HepG2 (cell line): ENCODE results near the gene HDAC5. TPM values are rescaled to one million over a fixed set of nuclear protein-coding genes. Genes with fewer than 3 reads are reported as not detected.

ENCODE experiments used
- ATAC-seq: fragments of 200-7000 bp; cut with Tn5 transposase; 3 replicates; pipeline ENCODE4 v1.9.1; 2020; ENCODE audit warnings: mild to moderate bottlenecking, moderate library complexity
- BruUV-seq: library from RNA; stranded (reverse); fragments of 400-500 nt; replicated peaks from 2 replicates; lab custom pipeline; 2021; lab: Mats Ljungman, UMichigan
- CTCF ChIA-PET: fragments of 300-600 bp; formaldehyde crosslinking; extraction: SDS; loops from one replicate; lab custom pipeline; 2021; ENCODE audit warnings: low total read pairs, inconsistent platforms, low intra/inter-chr PET ratio; lab: Yijun Ruan, JAX
- POLR2A ChIA-PET: fragments of 350-600 bp; sonication (Branson Sonifier 250); formaldehyde crosslinking; loops from one replicate; lab custom pipeline; 2020; ENCODE audit warnings: antibody characterized with exemption, inconsistent platforms; lab: Yijun Ruan, JAX
- DNase-seq: peaks from one replicate; pipeline ENCODE4 v3.0.0-alpha.2; 2015; ENCODE audit warnings: low spot score
- FAIRE-seq: peaks from 3 replicates; lab custom pipeline; 2011; peaks lifted over from hg19 to GRCh38; lab: Jason Lieb, UNC
- H2AFZ ChIP-seq: one replicate; pipeline ENCODE4 v1.6.1; 2011; ENCODE audit warnings: low read length, inconsistent platforms
- H3K27ac ChIP-seq: fragments of 300-600 bp; 3 replicates; pipeline ENCODE4 v1.8.0; 2011; ENCODE audit warnings: mixed run types, mild to moderate bottlenecking, mixed read lengths, low read length, inconsistent platforms; ENCODE audit not compliant: insufficient read depth; ENCODE audit errors: extremely low read length
- H3K27me3 ChIP-seq, 2 experiments: fragments of 200-600 bp in 1 of 2; 2 replicates in 1 of 2; 3 replicates in 1 of 2; pipeline versions ENCODE4 v1.6.0 to v1.8.0; 2011; ENCODE audit warnings: low read length in 2 of 2, mild to moderate bottlenecking in 2 of 2, moderate library complexity in 2 of 2, inconsistent platforms in 1 of 2; ENCODE audit not compliant: insufficient read depth in 2 of 2, control insufficient read depth in 1 of 2
- H3K36me3 ChIP-seq, 2 experiments: fragments of 200-600 bp in 1 of 2; replicated peaks in 1 of 2; 2 replicates in 1 of 2; 3 replicates in 1 of 2; pipeline versions ENCODE4 v1.5.1 to v1.8.0; 2011; ENCODE audit warnings: low read length in 2 of 2, inconsistent platforms in 1 of 2; ENCODE audit not compliant: insufficient read depth in 2 of 2, control insufficient read depth in 1 of 2
- H3K4me1 ChIP-seq: 2 replicates; pipeline ENCODE4 v1.5.1; 2012; ENCODE audit warnings: low read length, inconsistent platforms; ENCODE audit not compliant: insufficient read depth
- H3K4me2 ChIP-seq: 2 replicates; pipeline ENCODE4 v1.6.0; 2011; ENCODE audit warnings: low read depth, low read length, inconsistent platforms
- H3K4me3 ChIP-seq, 3 experiments: fragments of 200-600 bp in 1 of 3; sonication (generic), shearing (Covaris generic) in 1 of 3; replicated peaks in 1 of 3; 2 replicates each; pipeline ENCODE4 v1.5.1; 2011 to 2016; ENCODE audit warnings: low read length in 3 of 3, inconsistent platforms in 2 of 3, low read depth in 2 of 3, mild to moderate bottlenecking in 2 of 3, control low read depth in 1 of 3, mixed read lengths in 1 of 3; ENCODE audit not compliant: insufficient read depth in 1 of 3
- H3K79me2 ChIP-seq: one replicate; pipeline ENCODE4 v1.6.1; 2011; ENCODE audit warnings: low read length, inconsistent platforms; ENCODE audit not compliant: insufficient read depth
- H3K9ac ChIP-seq: 2 replicates; pipeline ENCODE4 v1.6.0; 2011; ENCODE audit warnings: mild to moderate bottlenecking, low read depth, low read length, inconsistent platforms; ENCODE audit not compliant: insufficient read depth
- H3K9me3 ChIP-seq: 2 replicates; pipeline ENCODE4 v1.5.1; 2012; ENCODE audit warnings: mild to moderate bottlenecking, low read length
- H4K20me1 ChIP-seq: 2 replicates; pipeline ENCODE4 v1.6.0; 2011; ENCODE audit warnings: inconsistent platforms, mild to moderate bottlenecking, low read length, moderate library complexity; ENCODE audit not compliant: insufficient read depth
- HNF4A ChIP-seq: sonication (generic); formaldehyde crosslinking; IDR thresholded peaks from 2 replicates; pipeline ENCODE4 v1.4.0; 2020; ENCODE audit warnings: missing genetic modification reagents
- HOXA3 ChIP-seq: sonication (generic); formaldehyde crosslinking; IDR thresholded peaks from 2 replicates; pipeline ENCODE4 v1.5.0; 2020; ENCODE audit warnings: missing genetic modification reagents
- KDM5A ChIP-seq: fragments of 200-600 bp; sonication (generic); IDR thresholded peaks from 2 replicates; pipeline ENCODE4 v1.7.0; 2018; ENCODE audit warnings: antibody characterized with exemption, mild to moderate bottlenecking, low read length, borderline replicate concordance
- NCOR1 ChIP-seq: fragments of 200-600 bp; sonication (generic); IDR thresholded peaks from 2 replicates; pipeline ENCODE4 v1.7.0; 2017; ENCODE audit warnings: antibody characterized with exemption, low read length, borderline replicate concordance
- NR2C2 ChIP-seq: sonication (generic); formaldehyde crosslinking; IDR thresholded peaks from 2 replicates; pipeline ENCODE4 v1.4.0; 2020; ENCODE audit warnings: missing genetic modification reagents, mild to moderate bottlenecking, moderate library complexity, borderline replicate concordance
- PAXIP1 ChIP-seq: sonication (generic); formaldehyde crosslinking; conservative IDR thresholded peaks from 2 replicates; pipeline ENCODE4 v1.4.0; 2020; ENCODE audit warnings: mild to moderate bottlenecking, missing genetic modification reagents, moderate library complexity
- SALL1 ChIP-seq: sonication (generic); formaldehyde crosslinking; IDR thresholded peaks from 2 replicates; pipeline ENCODE4 v1.8.0; 2022; ENCODE audit warnings: mild to moderate bottlenecking, missing genetic modification reagents
- TBX2 ChIP-seq: sonication (generic); formaldehyde crosslinking; IDR thresholded peaks from 2 replicates; pipeline ENCODE4 v1.5.0; 2020; ENCODE audit warnings: missing genetic modification reagents, mild to moderate bottlenecking, borderline replicate concordance
- ZBTB8A ChIP-seq: sonication (generic); formaldehyde crosslinking; IDR thresholded peaks from 2 replicates; pipeline ENCODE4 v1.4.0; 2020; ENCODE audit warnings: mild to moderate bottlenecking, low read depth, missing genetic modification reagents, borderline replicate concordance
- ZNF136 ChIP-seq: sonication (generic); formaldehyde crosslinking; IDR thresholded peaks from 2 replicates; pipeline ENCODE4 v1.8.1; 2022; ENCODE audit warnings: low read depth, mild to moderate bottlenecking, moderate library complexity, missing genetic modification reagents
- WGBS: methylation state at CpG from one replicate; pipeline ENCODE4 v1.1.6; 2017; ENCODE audit warnings: low lambda C conversion rate; 5-methylcytosine and 5-hydroxymethylcytosine counted together
- in situ Hi-C: cut with HindIII; loops from 2 replicates; pipeline ENCODE4 v1.10.0; 2017; ENCODE audit warnings: low pct_unique_long_range_greater_than_20kb; ENCODE audit not compliant: extremely low pct_ligation_motif_present
- intact Hi-C: fragments of 100-400 bp; cut with micrococcal nuclease; formaldehyde crosslinking; loops from one replicate; pipeline ENCODE4 v1.10.0; 2022; ENCODE audit not compliant: unreplicated experiment
- polyA plus RNA-seq, 8 experiments: library from polyadenylated mRNA; depleted of rRNA in 3 of 8; stranded (reverse) in 7 of 8; unstranded in 1 of 8; fragments of >200 nt; fragmentation: Illumina TruSeq in 4 of 8; extraction: Trizol in 4 of 8; gene quantifications; 2 replicates each; pipeline versions ENCODE4 v1.2.1 to v1.2.3, GENCODE V29; 2011 to 2016; ENCODE audit warnings: low read depth in 4 of 8, missing spikeins in 1 of 8, mixed read lengths in 1 of 8; ENCODE audit not compliant: insufficient read depth in 1 of 8
- total RNA-seq, 5 experiments: library from RNA; depleted of rRNA; stranded (reverse); fragments of >200 nt; fragmentation: Illumina TruSeq; extraction: Trizol; gene quantifications; 2 replicates each; pipeline ENCODE4 v1.2.3, GENCODE V29; 2016; ENCODE audit warnings: low read depth in 1 of 5
- TF ChIP-seq, protein P1 (sequence below): sonication (generic); formaldehyde crosslinking; IDR thresholded peaks from 2 replicates; pipeline ENCODE4 v1.4.0; 2020; ENCODE audit warnings: missing genetic modification reagents, mild to moderate bottlenecking, borderline replicate concordance
- TF ChIP-seq, protein P2 (sequence below): IDR thresholded peaks from 2 replicates; pipeline ENCODE4 v1.6.1; 2016; ENCODE audit warnings: low read depth, control low read depth
- TF ChIP-seq, protein P3 (sequence below): IDR thresholded peaks from 2 replicates; pipeline ENCODE4 v1.6.1; 2016; ENCODE audit warnings: mild to moderate bottlenecking, missing biosample characterization, missing genetic modification reagents
- TF ChIP-seq, protein P4 (sequence below): sonication (generic); formaldehyde crosslinking; IDR thresholded peaks from 2 replicates; pipeline ENCODE4 v1.8.0; 2022; ENCODE audit warnings: mild to moderate bottlenecking, missing genetic modification reagents; ENCODE audit not compliant: insufficient replicate concordance

The HDAC5 gene
- total and polyA plus RNA-seq, 2 of the 13 experiments (the other 11 are each of a cell fraction or from before 2014, with no cell fraction given): 46.4 to 85.4 TPM

GRCh38 chr17:44038604-44039011, 84.8 kb downstream of the HDAC5 start:
- peak; percentile 39 for DNase-seq
- intact Hi-C loops (no loop called here), in situ Hi-C loops (no loop called here)
- Histone ChIP-seq H2AFZ (no peak overlapping the region), H3K4me3 (no peak overlapping the region), H3K27me3 (no peaks in the 10 kb centered on the region), H3K27ac (peak overlapping the region; percentile 14), H3K36me3 (peaks cover 35 to 56% of the 10 kb centered on the region in 2 experiments), H3K4me2 (no peak overlapping the region), H3K4me1 (peaks cover 20% of the 10 kb centered on the region), H3K79me2 (peaks cover 32% of the 10 kb centered on the region), H4K20me1 (peaks cover 15% of the 10 kb centered on the region; the same call in 1 of the 2 replicates), H3K9me3 (no peaks in the 10 kb centered on the region), H3K9ac (no peak overlapping the region)
- ATAC-seq: peak; percentile 42
- POLR2A ChIA-PET: interaction anchor here (0.7 kb wide), 1 partner anchor 99 kb away, joined by 5 read pairs; no protein-coding TSS in a partner anchor
- no TSS peak for BruUV-seq
- TF ChIP-seq SALL1 (CRISPR knock-in tag) (0 out of 2 replicates have a peak, but pooled peaks have one; percentile 32), HNF4A (peak; percentile 83), PAXIP1 (0 out of 2 replicates have a peak, but pooled peaks have one; percentile 31), TBX2 (CRISPR knock-in tag) (0 out of 2 replicates have a peak, but pooled peaks have one; percentile 29), ZBTB8A (no peak), HOXA3 (peak; percentile 45; the same call in 1 of the 2 replicates), NCOR1 (peak; percentile 1; the same call in 1 of the 2 replicates), KDM5A (no peak), ZNF136 (no peak), NR2C2 (CRISPR knock-in tag) (no peak)
- TF ChIP-seq, protein P1, sequence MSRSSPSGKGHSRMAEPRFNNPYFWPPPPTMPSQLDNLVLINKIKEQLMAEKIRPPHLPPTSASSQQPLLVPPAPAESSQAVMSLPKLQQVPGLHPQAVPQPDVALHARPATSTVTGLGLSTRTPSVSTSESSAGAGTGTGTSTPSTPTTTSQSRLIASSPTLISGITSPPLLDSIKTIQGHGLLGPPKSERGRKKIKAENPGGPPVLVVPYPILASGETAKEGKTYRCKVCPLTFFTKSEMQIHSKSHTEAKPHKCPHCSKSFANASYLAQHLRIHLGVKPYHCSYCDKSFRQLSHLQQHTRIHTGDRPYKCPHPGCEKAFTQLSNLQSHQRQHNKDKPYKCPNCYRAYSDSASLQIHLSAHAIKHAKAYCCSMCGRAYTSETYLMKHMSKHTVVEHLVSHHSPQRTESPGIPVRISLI (CRISPR knock-in tag): peak; percentile 52; the same call in 1 of the 2 replicates
- TF ChIP-seq, protein P2, sequence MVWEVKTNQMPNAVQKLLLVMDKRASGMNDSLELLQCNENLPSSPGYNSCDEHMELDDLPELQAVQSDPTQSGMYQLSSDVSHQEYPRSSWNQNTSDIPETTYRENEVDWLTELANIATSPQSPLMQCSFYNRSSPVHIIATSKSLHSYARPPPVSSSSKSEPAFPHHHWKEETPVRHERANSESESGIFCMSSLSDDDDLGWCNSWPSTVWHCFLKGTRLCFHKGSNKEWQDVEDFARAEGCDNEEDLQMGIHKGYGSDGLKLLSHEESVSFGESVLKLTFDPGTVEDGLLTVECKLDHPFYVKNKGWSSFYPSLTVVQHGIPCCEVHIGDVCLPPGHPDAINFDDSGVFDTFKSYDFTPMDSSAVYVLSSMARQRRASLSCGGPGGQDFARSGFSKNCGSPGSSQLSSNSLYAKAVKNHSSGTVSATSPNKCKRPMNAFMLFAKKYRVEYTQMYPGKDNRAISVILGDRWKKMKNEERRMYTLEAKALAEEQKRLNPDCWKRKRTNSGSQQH (CRISPR knock-in tag): no peak
- TF ChIP-seq, protein P3, sequence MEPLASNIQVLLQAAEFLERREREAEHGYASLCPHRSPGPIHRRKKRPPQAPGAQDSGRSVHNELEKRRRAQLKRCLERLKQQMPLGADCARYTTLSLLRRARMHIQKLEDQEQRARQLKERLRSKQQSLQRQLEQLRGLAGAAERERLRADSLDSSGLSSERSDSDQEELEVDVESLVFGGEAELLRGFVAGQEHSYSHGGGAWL (CRISPR knock-in tag): no peak
- TF ChIP-seq, protein P4, sequence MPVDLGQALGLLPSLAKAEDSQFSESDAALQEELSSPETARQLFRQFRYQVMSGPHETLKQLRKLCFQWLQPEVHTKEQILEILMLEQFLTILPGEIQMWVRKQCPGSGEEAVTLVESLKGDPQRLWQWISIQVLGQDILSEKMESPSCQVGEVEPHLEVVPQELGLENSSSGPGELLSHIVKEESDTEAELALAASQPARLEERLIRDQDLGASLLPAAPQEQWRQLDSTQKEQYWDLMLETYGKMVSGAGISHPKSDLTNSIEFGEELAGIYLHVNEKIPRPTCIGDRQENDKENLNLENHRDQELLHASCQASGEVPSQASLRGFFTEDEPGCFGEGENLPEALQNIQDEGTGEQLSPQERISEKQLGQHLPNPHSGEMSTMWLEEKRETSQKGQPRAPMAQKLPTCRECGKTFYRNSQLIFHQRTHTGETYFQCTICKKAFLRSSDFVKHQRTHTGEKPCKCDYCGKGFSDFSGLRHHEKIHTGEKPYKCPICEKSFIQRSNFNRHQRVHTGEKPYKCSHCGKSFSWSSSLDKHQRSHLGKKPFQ (CRISPR knock-in tag): peak; percentile 99
- 86% methylated on average over 3 of the region's 3 CpGs for WGBS
- FAIRE-seq: no peak
- CTCF ChIA-PET: no interaction called here
